ENCODE results near the gene BTBD18.
A peak's percentile ranks its signal among the peaks of the same experiment; 100 is the strongest.

BTBD18 gene

DNA sequence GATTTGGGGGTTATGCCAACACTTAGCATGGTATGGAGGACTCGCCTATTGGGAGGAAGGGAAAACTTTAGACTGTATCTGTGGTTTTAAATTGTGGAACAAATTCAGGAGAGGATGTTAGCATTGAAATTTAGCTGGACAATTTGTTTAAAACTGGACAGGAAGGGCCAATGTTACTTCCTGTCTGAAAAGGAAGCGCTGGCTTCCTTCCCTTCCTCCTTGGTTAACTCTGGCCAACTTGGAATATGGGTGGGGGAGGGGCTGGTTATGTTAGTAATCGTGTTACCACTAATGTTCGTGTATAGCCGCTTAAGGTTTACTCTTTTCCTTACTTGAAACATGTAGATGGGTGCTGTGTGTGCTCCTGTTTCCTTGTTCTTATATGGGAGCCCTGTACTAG is 23.9 kb upstream of the BTBD18 start:
- DNase-seq: no peak

DNA sequence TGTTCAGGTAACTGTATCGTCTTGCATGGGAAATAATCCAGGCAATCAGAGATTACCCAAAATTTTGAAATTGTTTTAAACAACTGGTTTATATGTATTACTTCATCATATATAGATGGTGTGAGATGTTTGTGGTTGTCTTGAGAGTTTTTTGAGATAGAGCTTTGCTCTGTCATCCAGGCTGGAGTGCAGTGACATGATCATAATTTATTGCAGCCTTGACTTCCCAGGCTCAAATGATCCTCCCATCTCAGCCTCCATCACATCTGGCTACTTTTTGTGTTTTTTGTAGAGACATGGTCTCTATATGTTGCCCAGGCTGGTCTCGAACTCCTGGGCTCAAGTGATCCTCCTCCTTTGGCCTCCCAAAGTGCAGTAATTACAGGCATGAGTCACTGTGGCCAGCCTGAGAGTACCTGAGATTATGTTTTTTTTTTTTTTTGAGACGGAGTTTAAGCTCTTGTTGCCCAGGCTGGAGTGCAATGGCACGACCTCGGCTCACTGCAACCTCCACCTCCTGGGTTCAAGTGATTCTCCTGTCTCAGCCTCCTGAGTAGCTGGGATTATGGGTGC is 21.5 kb upstream of the BTBD18 start:
- no peak for DNase-seq

GRCh38 chr11:57772562-57772961 is 20.9 kb upstream of the BTBD18 start:
- DNase-seq: no peak

DNA sequence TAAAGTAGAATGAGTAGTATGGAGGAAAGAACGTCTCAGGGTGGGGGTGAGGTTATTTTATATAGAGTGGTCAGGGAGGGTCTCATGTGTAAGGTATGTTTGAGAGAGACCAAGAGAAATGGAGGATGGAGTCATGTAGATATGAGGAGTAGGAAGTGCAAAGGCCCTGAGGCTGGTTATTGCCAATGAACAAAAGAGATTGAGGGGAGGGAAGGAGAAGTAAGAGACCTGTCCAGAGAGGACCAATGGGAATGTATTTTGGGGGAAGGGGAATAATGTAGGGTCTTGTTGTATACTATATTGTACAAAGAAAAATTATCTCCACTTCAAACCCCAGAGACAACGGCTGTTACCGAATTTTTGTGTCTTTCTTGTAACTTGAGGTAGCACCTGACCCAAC is 19.7 kb upstream of the BTBD18 start:
- DNase-seq: no peak

GRCh38 chr11:57770793-57771192 is 19.2 kb upstream of the BTBD18 start:
- no peak for DNase-seq

- no peak for DNase-seq
Observed at GRCh38 chr11:57764972-57765371, 13.4 kb upstream of the BTBD18 start.

DNA sequence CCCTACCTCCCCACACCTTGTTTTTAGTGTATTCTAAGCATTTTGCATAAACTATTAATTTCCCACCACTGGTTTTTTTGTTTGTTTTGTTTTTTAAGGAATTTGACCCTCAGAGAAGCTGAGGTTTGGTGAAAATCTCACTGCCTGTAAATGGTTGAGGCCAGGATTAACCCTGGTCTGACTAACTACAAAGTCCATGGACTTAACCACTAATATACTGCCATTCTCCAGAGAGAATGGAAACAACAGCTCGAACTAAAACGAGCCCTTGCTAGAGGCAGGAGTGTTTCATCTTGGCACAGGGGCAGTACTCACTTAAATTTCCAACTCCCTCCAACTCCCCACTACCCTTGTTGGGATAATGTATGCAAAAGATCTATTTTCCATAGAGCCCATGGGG is 12.9 kb upstream of the BTBD18 start:
- no peak for DNase-seq

DNA sequence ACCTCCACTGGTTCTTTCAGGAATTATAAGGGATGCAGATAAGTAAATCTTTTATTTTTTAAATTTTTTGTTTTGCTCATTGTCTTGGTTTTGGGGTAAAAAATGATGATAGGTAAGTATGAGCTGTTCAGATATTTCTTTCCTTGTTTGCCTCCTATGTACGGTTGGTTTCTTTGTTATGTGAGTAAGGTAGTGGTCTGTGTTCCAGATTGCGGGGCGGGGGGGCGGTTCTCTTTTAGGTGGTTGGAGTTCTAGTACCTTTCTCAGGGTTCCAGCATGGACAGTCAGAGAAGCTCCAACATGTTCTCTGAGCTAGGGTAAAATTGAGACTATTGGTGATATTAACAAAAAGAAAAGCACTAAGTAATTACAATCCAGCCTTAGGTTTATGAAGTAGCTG is 12.4 kb upstream of the BTBD18 start:
- no peak for DNase-seq

DNA sequence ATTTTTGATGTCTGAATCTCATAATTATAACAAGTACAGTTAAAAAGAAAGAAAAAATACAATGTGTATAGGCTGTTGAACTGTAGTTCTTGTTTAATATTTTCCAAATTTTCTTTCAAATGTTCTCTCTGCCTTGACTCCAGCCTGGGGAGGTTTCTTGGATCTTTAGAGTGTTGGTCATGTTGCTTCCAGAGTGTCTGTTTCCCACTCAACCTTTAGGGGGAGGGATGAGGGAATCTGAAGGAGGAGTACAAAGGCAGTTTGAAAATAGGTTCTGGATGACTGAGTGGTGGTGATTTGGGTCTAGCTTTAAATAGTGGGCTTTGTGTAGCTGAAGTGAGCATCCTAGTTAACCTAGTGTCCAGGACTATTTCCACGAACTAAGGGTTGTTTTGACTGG is 11.9 kb upstream of the BTBD18 start:
- DNase-seq: no peak

- DNase-seq: no peak
Observed at GRCh38 chr11:57762235-57762861, 10.7 kb upstream of the BTBD18 start.

GRCh38 chr11:57761301-57762234 is 9.9 kb upstream of the BTBD18 start, which contains the start of gene CTNND1:
Gene CTNND1 (plus strand): TSS chr11:57761802. CDS start chr11:57791479, 29,677 bp downstream.
- DNase-seq: no peak

- no peak for DNase-seq
Observed at GRCh38 chr11:57758174-57758573, 6.6 kb upstream of the BTBD18 start.

DNA sequence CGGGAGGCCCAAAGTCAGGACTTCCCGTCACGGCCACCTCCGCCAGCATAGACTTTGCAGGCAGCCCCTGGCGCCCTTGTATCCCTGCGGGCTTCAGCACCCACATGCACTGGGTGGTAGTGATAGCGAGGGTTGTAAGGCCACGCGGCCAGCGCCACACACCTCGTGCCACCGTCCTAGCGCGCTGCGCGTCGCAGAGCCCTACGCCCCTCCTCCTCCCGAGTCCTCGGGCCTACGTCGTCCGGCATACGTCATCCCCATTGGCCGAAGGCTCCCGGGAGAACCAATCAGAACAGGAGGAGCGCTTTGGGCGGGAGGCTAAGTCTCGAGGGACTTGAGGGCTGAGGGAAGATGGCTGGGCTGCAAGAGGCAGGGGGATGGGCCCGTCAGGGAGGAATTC is 1.3 kb upstream of the BTBD18 start:
- DNase-seq: no peak

DNA sequence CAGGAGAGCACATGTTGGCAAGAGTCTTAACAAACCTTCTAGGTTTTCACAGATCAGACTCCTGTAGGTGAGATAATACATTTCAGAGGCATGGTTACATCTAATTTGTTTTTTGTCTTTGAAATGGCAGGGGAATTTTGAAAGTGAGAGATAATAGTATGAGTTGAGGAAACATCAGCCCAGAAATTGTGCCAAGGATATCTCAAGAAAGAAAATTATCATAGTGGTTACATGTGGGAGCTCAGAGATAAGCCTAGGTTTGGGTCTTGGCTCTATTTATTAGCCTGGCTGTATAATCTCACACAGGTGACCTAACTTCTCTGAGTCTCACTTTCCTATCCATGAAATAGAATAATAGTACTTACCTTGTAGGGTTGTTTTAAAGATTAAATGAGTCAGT is 443 bp downstream of the BTBD18 start:
- DNase-seq: no peak

- DNase-seq: no peak
Observed at GRCh38 chr11:57746920-57747319, 4.7 kb downstream of the BTBD18 start.

- no peak for DNase-seq
Observed at GRCh38 chr11:57745206-57745605, 6.4 kb downstream of the BTBD18 start.

- DNase-seq: no peak
Observed at GRCh38 chr11:57744357-57744756, 7.3 kb downstream of the BTBD18 start.

DNA sequence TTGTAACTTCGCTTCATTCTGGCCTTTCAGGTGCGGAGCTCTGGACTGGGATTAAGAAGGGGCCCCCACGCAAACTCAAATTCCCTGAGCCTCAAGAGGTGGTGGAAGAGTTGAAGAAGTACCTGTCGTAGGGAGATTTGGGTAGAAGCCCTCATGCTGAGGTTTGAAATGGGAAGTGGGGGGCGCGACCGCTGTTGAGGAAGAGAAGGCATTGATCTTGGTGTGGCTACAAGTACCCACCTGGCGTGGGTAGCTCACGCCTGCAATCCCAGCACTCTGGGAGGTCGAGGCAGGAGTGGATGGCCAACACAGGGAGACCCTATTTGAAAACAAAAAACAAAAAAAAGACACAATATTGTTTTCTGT is 9.5 kb downstream of the BTBD18 start:
- DNase-seq: no peak

- peak; percentile 70 for DNase-seq
Observed at GRCh38 chr11:57741132-57742086, 10.2 kb downstream of the BTBD18 start, which contains the start of gene SELENOH. Gene SELENOH (plus strand): TSS chr11:57741491. CDS start chr11:57741596, 105 bp downstream.

- no peak for DNase-seq
Observed at GRCh38 chr11:57735619-57736298, 15.9 kb downstream of the BTBD18 start.

- no peak for DNase-seq
Observed at GRCh38 chr11:57732661-57733060, 19.0 kb downstream of the BTBD18 start.

DNA sequence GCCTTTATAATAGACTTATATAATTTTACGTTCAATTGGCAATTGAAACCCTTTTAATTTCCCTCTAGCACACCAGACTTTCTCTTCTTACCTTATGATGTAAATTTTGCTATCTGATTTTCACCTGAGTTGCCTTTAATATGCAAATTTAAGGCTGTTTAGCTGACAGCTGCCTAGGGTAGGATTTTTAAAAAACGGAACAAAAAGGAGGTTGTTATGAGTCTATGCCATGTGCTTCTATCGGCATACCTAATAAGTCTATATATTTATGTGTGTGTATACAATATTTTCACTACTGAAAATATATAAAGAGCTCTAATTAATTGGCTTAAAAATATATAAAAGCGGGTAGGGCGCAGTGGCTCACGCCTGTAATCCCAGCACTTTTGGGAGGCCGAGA is 22.1 kb downstream of the BTBD18 start:
- DNase-seq: no peak

Measured in SHP77 treated with DMSO at 0.1 percent for 48 hours (cell line).